Neural cell (in vitro differentiated cells): Measurements from ENCODE around the gene CXorf65. TPM values are rescaled to one million over a fixed set of nuclear protein-coding genes. Genes with fewer than 3 reads are reported as not detected.

Experiments
- H2AFZ ChIP-seq: fragments of 200-600, 300-800 bp; sonication (generic), shearing (Covaris generic); 2 replicates; pipeline ENCODE4 v1.6.0; 2014; ENCODE audit warnings: low read depth, mild to moderate bottlenecking, antibody characterized with exemption, low read length, moderate library complexity
- H3F3A ChIP-seq: fragments of 200-600 bp; shearing (Covaris generic); 2 replicates; pipeline ENCODE4 v1.6.1; 2016; ENCODE audit warnings: mild to moderate bottlenecking, moderate library complexity, mixed read lengths, antibody characterized with exemption, low read length; ENCODE audit not compliant: insufficient read depth, poor library complexity, severe bottlenecking
- H3K27ac ChIP-seq: fragments of 200-600, 300-800 bp; sonication (generic), shearing (Covaris generic); 2 replicates; pipeline ENCODE4 v1.5.1; 2014; ENCODE audit warnings: mild to moderate bottlenecking, low read length, moderate library complexity
- H3K27me3 ChIP-seq: fragments of 300-800, 200-600 bp; sonication (generic), shearing (Covaris generic); 2 replicates; pipeline ENCODE4 v1.6.0; 2014; ENCODE audit warnings: mild to moderate bottlenecking, low read depth, low read length, moderate library complexity; ENCODE audit not compliant: insufficient read depth
- H3K36me3 ChIP-seq: fragments of 300-800, 200-600 bp; sonication (generic), shearing (Covaris generic); 2 replicates; pipeline ENCODE4 v1.5.1; 2014; ENCODE audit warnings: mild to moderate bottlenecking, antibody characterized with exemption, low read length, moderate library complexity; ENCODE audit not compliant: insufficient read depth
- H3K4me2 ChIP-seq: fragments of 300-800, 200-600 bp; sonication (generic), shearing (Covaris generic); 2 replicates; pipeline ENCODE4 v1.6.0; 2014; ENCODE audit warnings: mild to moderate bottlenecking, low read length
- H3K4me3 ChIP-seq: fragments of 300-800, 200-600 bp; sonication (generic), shearing (Covaris generic); 2 replicates; pipeline ENCODE4 v1.5.1; 2014; ENCODE audit warnings: mild to moderate bottlenecking, low read length, moderate library complexity
- H3K79me2 ChIP-seq: fragments of 200-600 bp; shearing (Covaris generic); replicated peaks from 2 replicates; pipeline ENCODE4 v1.6.0; 2014; ENCODE audit warnings: mild to moderate bottlenecking, low read length, moderate library complexity; ENCODE audit not compliant: insufficient read depth
- H3K9ac ChIP-seq: fragments of 300-800, 200-600 bp; sonication (generic), shearing (Covaris generic); 2 replicates; pipeline ENCODE4 v1.6.1; 2016; ENCODE audit warnings: mild to moderate bottlenecking, low read length, mixed read lengths
- H3K9me2 ChIP-seq: fragments of 200-600 bp; shearing (Covaris generic); 2 replicates; pipeline ENCODE4 v1.6.1; 2016; ENCODE audit warnings: mild to moderate bottlenecking, low read length, mixed read lengths; ENCODE audit not compliant: insufficient read depth
- H3K9me3 ChIP-seq: fragments of 200-600, 300-800 bp; sonication (generic), shearing (Covaris generic); 2 replicates; pipeline ENCODE4 v1.6.1; 2016; ENCODE audit warnings: mild to moderate bottlenecking, mixed run types, low read length, moderate library complexity, mixed read lengths
- H4K20me1 ChIP-seq: fragments of 200-600 bp; shearing (Covaris generic); 2 replicates; pipeline ENCODE4 v1.6.1; 2016; ENCODE audit warnings: mild to moderate bottlenecking, mixed run types; ENCODE audit not compliant: insufficient read depth
- CTCF ChIP-seq: fragments of 450-650 bp; IDR thresholded peaks from 2 replicates; pipeline ENCODE4 v1.5.1; 2014; ENCODE audit warnings: antibody characterized with exemption, mild to moderate bottlenecking, moderate library complexity; ENCODE audit not compliant: poor library complexity, severe bottlenecking
- EP300 ChIP-seq: fragments of 450-650 bp; conservative IDR thresholded peaks from 2 replicates; pipeline ENCODE4 v1.6.1; 2014; ENCODE audit warnings: antibody characterized with exemption, mild to moderate bottlenecking, moderate library complexity; ENCODE audit not compliant: poor library complexity, severe bottlenecking
- EZH2 ChIP-seq: fragments of 200-600, 300-800 bp; shearing (Covaris generic), sonication (generic); IDR thresholded peaks from 2 replicates; pipeline ENCODE4 v1.6.1; 2014; ENCODE audit warnings: antibody characterized with exemption, low read length, borderline replicate concordance, mild to moderate bottlenecking; ENCODE audit not compliant: insufficient read depth, poor library complexity, severe bottlenecking
- MXI1 ChIP-seq: fragments of 450-650 bp; conservative IDR thresholded peaks from 2 replicates; pipeline ENCODE4 v1.6.1; 2014; ENCODE audit warnings: antibody characterized with exemption, mild to moderate bottlenecking; ENCODE audit not compliant: poor library complexity, severe bottlenecking
- POLR2AphosphoS5 ChIP-seq: IDR thresholded peaks from 2 replicates; pipeline ENCODE4 v1.6.1; 2012
- RAD21 ChIP-seq: fragments of 450-650 bp; conservative IDR thresholded peaks from 2 replicates; pipeline ENCODE4 v1.6.1; 2014; ENCODE audit warnings: antibody characterized with exemption, mild to moderate bottlenecking, moderate library complexity
- REST ChIP-seq: IDR thresholded peaks from 2 replicates; pipeline ENCODE4 v1.6.1; 2012; ENCODE audit warnings: borderline replicate concordance
- SMC3 ChIP-seq: fragments of 450-650 bp; conservative IDR thresholded peaks from 2 replicates; pipeline ENCODE4 v1.6.1; 2014; ENCODE audit warnings: antibody characterized with exemption, mild to moderate bottlenecking, moderate library complexity; ENCODE audit not compliant: poor library complexity
- TAF1 ChIP-seq: IDR thresholded peaks from 2 replicates; pipeline ENCODE4 v1.6.1; 2012; ENCODE audit warnings: low read depth
- polyA minus RNA-seq: library from RNA; depleted of rRNA, polyadenylated mRNA; stranded (reverse); fragments of >200 nt; gene quantifications from 2 replicates; pipeline ENCODE4 v1.2.3, GENCODE V29; 2014
- polyA plus RNA-seq: library from polyadenylated mRNA; depleted of rRNA; stranded (reverse); fragments of >200 nt; gene quantifications from 2 replicates; pipeline ENCODE4 v1.2.3, GENCODE V29; 2014

The CXorf65 gene
- polyA plus RNA-seq, result not detected in 2 replicates
- polyA minus RNA-seq, result not detected in 2 replicates

GRCh38 chrX:71106427-71106826, at the start of gene CXorf65:
CXorf65 (minus strand) TSS chrX:71106740; CDS start chrX:71106556, 184 bp downstream.
- Histone ChIP-seq H3K4me3 (no peak within 1 kb of the TSS), H3K27ac (no peak within 1 kb of the TSS), H2AFZ (no peak within 1 kb of the TSS), H4K20me1 (no peaks in the 10 kb centered on the region), H3K9ac (no peak within 1 kb of the TSS), H3K36me3 (no peaks in the 10 kb centered on the region), H3K4me2 (no peak within 1 kb of the TSS), H3K27me3 (no peaks in the 10 kb centered on the region), H3K9me2 (no peaks in the 10 kb centered on the region), H3F3A (no peaks in the 10 kb centered on the region), H3K9me3 (no peaks in the 10 kb centered on the region), H3K79me2 (no peaks in the 10 kb centered on the region)
- TF ChIP-seq EZH2, result no peak
- no peak for TF ChIP-seq POLR2AphosphoS5
- no peak for TF ChIP-seq REST
- TF ChIP-seq RAD21, result no peak
- no peak for TF ChIP-seq MXI1
- no peak for TF ChIP-seq SMC3
- TF ChIP-seq EP300, result no peak
- no peak for TF ChIP-seq CTCF
- TF ChIP-seq TAF1, result no peak

GRCh38 chrX:71154641-71155040, 48.1 kb upstream of the CXorf65 start:
- no peaks in the 10 kb centered on the region for H3K36me3 ChIP-seq
- no peaks in the 10 kb centered on the region for H3K9me3 ChIP-seq
- no peaks in the 10 kb centered on the region for H3K27me3 ChIP-seq
- no peaks in the 10 kb centered on the region for H3K79me2 ChIP-seq
- no peak overlapping the region for H3K9ac ChIP-seq
- TF ChIP-seq RAD21, result no peak
- TF ChIP-seq EP300, result no peak
- no peak for TF ChIP-seq TAF1
- no peak for TF ChIP-seq REST
- TF ChIP-seq CTCF, result no peak
- TF ChIP-seq POLR2AphosphoS5, result no peak
- TF ChIP-seq MXI1, result no peak
- no peaks in the 10 kb centered on the region for H3F3A ChIP-seq
- no peak overlapping the region for H3K27ac ChIP-seq
- H2AFZ ChIP-seq, result no peak overlapping the region
- H3K4me3 ChIP-seq, result no peak overlapping the region
- no peaks in the 10 kb centered on the region for H3K9me2 ChIP-seq
- H3K4me2 ChIP-seq, result no peak overlapping the region
- no peaks in the 10 kb centered on the region for H4K20me1 ChIP-seq
